Endodermal cell (in vitro differentiated cells): ENCODE results near the gene SLC25A11. TPM values are rescaled to one million over a fixed set of nuclear protein-coding genes. Genes with fewer than 3 reads are reported as not detected.
A peak's percentile ranks its signal among the peaks of the same experiment; 100 is the strongest.

Source experiments
- DNase-seq: peaks from one replicate; pipeline ENCODE4 v3.0.0-alpha.2; 2017
- H3K27ac ChIP-seq: 2 replicates; pipeline ENCODE4 v1.5.1; 2013; ENCODE audit warnings: mild to moderate bottlenecking, low read depth, low read length, moderate library complexity
- H3K27me3 ChIP-seq: 2 replicates; pipeline ENCODE4 v1.6.1; 2013; ENCODE audit warnings: mild to moderate bottlenecking, low read length, moderate library complexity; ENCODE audit not compliant: insufficient read depth, control insufficient read depth, poor library complexity, severe bottlenecking
- H3K36me3 ChIP-seq: 2 replicates; pipeline ENCODE4 v1.7.0; 2013; ENCODE audit warnings: mild to moderate bottlenecking, low read length, moderate library complexity; ENCODE audit not compliant: control insufficient read depth, insufficient read depth
- H3K4me1 ChIP-seq: one replicate; pipeline ENCODE4 v1.7.0; 2013; ENCODE audit warnings: low read length; ENCODE audit not compliant: control insufficient read depth, insufficient read depth
- H3K4me3 ChIP-seq: 2 replicates; pipeline ENCODE4 v1.5.1; 2013; ENCODE audit warnings: mild to moderate bottlenecking, low read length, moderate library complexity
- H3K9ac ChIP-seq: 2 replicates; pipeline ENCODE4 v1.6.1; 2013; ENCODE audit warnings: mild to moderate bottlenecking, low read length, moderate library complexity; ENCODE audit not compliant: poor library complexity, severe bottlenecking; ENCODE audit errors: extremely low read depth
- H3K9me3 ChIP-seq: 2 replicates; pipeline ENCODE4 v1.6.1; 2013; ENCODE audit warnings: mild to moderate bottlenecking, low read length, moderate library complexity; ENCODE audit not compliant: control insufficient read depth
- H3K27ac Mint-ChIP-seq: 2 replicates; pipeline ENCODE4 v1.8.0; 2020; ENCODE audit warnings: mixed read lengths
- H3K27me3 Mint-ChIP-seq: 2 replicates; pipeline ENCODE4 v1.8.0; 2021; ENCODE audit warnings: mild to moderate bottlenecking, mixed read lengths; ENCODE audit not compliant: insufficient read depth
- H3K36me3 Mint-ChIP-seq: 2 replicates; pipeline ENCODE4 v1.8.0; 2020; ENCODE audit warnings: low read depth, mixed read lengths
- H3K4me1 Mint-ChIP-seq: 2 replicates; pipeline ENCODE4 v1.8.0; 2020; ENCODE audit warnings: mixed read lengths
- H3K4me3 Mint-ChIP-seq: 2 replicates; pipeline ENCODE4 v1.8.0; 2020; ENCODE audit warnings: mild to moderate bottlenecking, moderate library complexity, mixed read lengths
- H3K9me3 Mint-ChIP-seq: 2 replicates; pipeline ENCODE4 v1.8.0; 2020; ENCODE audit warnings: mild to moderate bottlenecking, mixed read lengths
- CTCF ChIP-seq: fragments of 200-600 bp; sonication (generic); conservative IDR thresholded peaks from 2 replicates; pipeline ENCODE4 v1.5.0; 2021; ENCODE audit warnings: antibody characterized with exemption, mild to moderate bottlenecking
- WGBS, 2 experiments: methylation state at CpG; one replicate each; pipeline versions ENCODE4 v1.1.5 to v1.1.7; 2013; ENCODE audit warnings: missing lambda C conversion rate in 2 of 2, mixed read lengths in 1 of 2; ENCODE audit not compliant: insufficient coverage in 1 of 2, insufficient read length in 1 of 2; 5-methylcytosine and 5-hydroxymethylcytosine counted together
- total RNA-seq, 2 donors: library from RNA; stranded (reverse); fragmentation: NEBNext Ultra II Directional in 1 of 2; extraction: Animal tissue kit (Norgen Biotek cat#: 25700) in 1 of 2; gene quantifications; 2 replicates in 1 of 2; 3 replicates in 1 of 2; pipeline ENCODE4 v1.2.1, GENCODE V29; 2021

SLC25A11 gene
- total RNA-seq, 2 donors from 2014 or later, result 59.9 to 76.9 TPM

- H3K4me1 ChIP-seq, result peaks cover 10% of the 10 kb centered on the region
- H3K36me3 ChIP-seq, result peaks cover 47% of the 10 kb centered on the region
- TF ChIP-seq CTCF, result no peak
- H3K4me3 ChIP-seq, result peak overlapping the region; percentile 91
- peak overlapping the region; percentile 23 for H3K9ac ChIP-seq
- 82 to 86% methylated on average over 6 to 7 of the region's 7 CpGs for WGBS, 2 experiments
- no peaks in the 10 kb centered on the region for H3K27me3 ChIP-seq
- Mint-ChIP-seq H3K36me3 (peaks cover 48% of the 10 kb centered on the region), H3K4me1 (peaks cover 28% of the 10 kb centered on the region), H3K27ac (peak overlapping the region; percentile 89), H3K4me3 (peak overlapping the region; percentile 93), H3K27me3 (no peaks in the 10 kb centered on the region), H3K9me3 (no peaks in the 10 kb centered on the region)
- DNase-seq, result peak; percentile 81
- no peak overlapping the region for H3K27ac ChIP-seq
- H3K9me3 ChIP-seq, result no peaks in the 10 kb centered on the region
These were observed 5.5 kb upstream of the SLC25A11 start for GRCh38 chr17:4945176-4945943.

- Mint-ChIP-seq H3K9me3 (no peaks in the 10 kb centered on the region), H3K36me3 (peaks cover 48% of the 10 kb centered on the region), H3K27me3 (no peaks in the 10 kb centered on the region), H3K4me1 (peaks cover 28% of the 10 kb centered on the region), H3K27ac (peak overlapping the region; percentile 89), H3K4me3 (peak overlapping the region; percentile 93)
- 90 to 92% methylated on average over 1 to 8 of the region's 8 CpGs for WGBS, 2 experiments
- Histone ChIP-seq H3K4me3 (no peak overlapping the region), H3K27me3 (no peaks in the 10 kb centered on the region), H3K27ac (no peak overlapping the region), H3K9ac (no peak overlapping the region), H3K36me3 (peaks cover 47% of the 10 kb centered on the region), H3K4me1 (peaks cover 10% of the 10 kb centered on the region), H3K9me3 (no peaks in the 10 kb centered on the region)
- no peak for TF ChIP-seq CTCF
- peak; percentile 60 for DNase-seq
These were observed 4.8 kb upstream of the SLC25A11 start for GRCh38 chr17:4944554-4945175.

- 93 to 100% methylated on average over 1 to 3 of the region's 3 CpGs for WGBS, 2 experiments
- H3K36me3 Mint-ChIP-seq, result peaks cover 48% of the 10 kb centered on the region
- H3K9ac ChIP-seq, result no peak overlapping the region
- H3K27me3 ChIP-seq, result no peaks in the 10 kb centered on the region
- TF ChIP-seq CTCF, result no peak
- H3K4me3 ChIP-seq, result no peak overlapping the region
- no peak overlapping the region for H3K4me3 Mint-ChIP-seq
- H3K4me1 Mint-ChIP-seq, result peaks cover 30% of the 10 kb centered on the region
- H3K9me3 Mint-ChIP-seq, result no peaks in the 10 kb centered on the region
- no peaks in the 10 kb centered on the region for H3K9me3 ChIP-seq
- no peaks in the 10 kb centered on the region for H3K27me3 Mint-ChIP-seq
- DNase-seq, result no peak
- H3K4me1 ChIP-seq, result peaks cover 10% of the 10 kb centered on the region
- H3K36me3 ChIP-seq, result peaks cover 47% of the 10 kb centered on the region
- peak overlapping the region; percentile 89 for H3K27ac Mint-ChIP-seq
- H3K27ac ChIP-seq, result no peak overlapping the region
These were observed 4.3 kb upstream of the SLC25A11 start for GRCh38 chr17:4944163-4944553.
